GM23338 (cell line): Measurements from ENCODE around the gene PDE1A. TPM values are rescaled to one million over a fixed set of nuclear protein-coding genes. Genes with fewer than 3 reads are reported as not detected.

Experiments used
- ATAC-seq: fragments of 200-7000 bp; cut with Tn5 transposase; 3 replicates; pipeline ENCODE4 v1.9.1; 2020
- DNase-seq: peaks from one replicate; pipeline ENCODE4 v3.0.0-alpha.2; 2015; ENCODE audit warnings: low spot score
- H2AFZ ChIP-seq: fragments of 200-600 bp; sonication (generic); 2 replicates; pipeline ENCODE4 v1.8.0; 2016; ENCODE audit warnings: antibody characterized with exemption, mild to moderate bottlenecking, moderate library complexity
- H3F3A ChIP-seq: fragments of 200-600 bp; sonication (generic); replicated peaks from 2 replicates; pipeline ENCODE4 v1.8.0; 2017; ENCODE audit warnings: antibody characterized with exemption, mixed run types, low read depth
- H3K27ac ChIP-seq: fragments of 200-600 bp; sonication (generic); 2 replicates; pipeline ENCODE4 v1.6.1; 2016; ENCODE audit warnings: low read depth
- H3K27me3 ChIP-seq: fragments of 200-600 bp; sonication (generic); 2 replicates; pipeline ENCODE4 v1.8.0; 2016; ENCODE audit warnings: mild to moderate bottlenecking, mixed run types, moderate library complexity; ENCODE audit not compliant: insufficient read depth
- H3K36me3 ChIP-seq: fragments of 200-600 bp; sonication (generic); 2 replicates; pipeline ENCODE4 v1.8.0; 2016; ENCODE audit warnings: mild to moderate bottlenecking; ENCODE audit not compliant: insufficient read depth
- H3K4me1 ChIP-seq: fragments of 200-600 bp; sonication (generic); 2 replicates; pipeline ENCODE4 v1.8.0; 2016; ENCODE audit warnings: mild to moderate bottlenecking, moderate library complexity; ENCODE audit not compliant: insufficient read depth
- H3K4me2 ChIP-seq: fragments of 200-600 bp; sonication (generic); 2 replicates; pipeline ENCODE4 v1.7.1; 2017; ENCODE audit warnings: mixed run types
- H3K4me3 ChIP-seq: fragments of 200-600 bp; sonication (generic); 2 replicates; pipeline ENCODE4 v1.6.1; 2016; ENCODE audit warnings: mixed run types
- H3K79me2 ChIP-seq: fragments of 200-600 bp; sonication (generic); replicated peaks from 2 replicates; pipeline ENCODE4 v1.8.0; 2017; ENCODE audit warnings: mild to moderate bottlenecking; ENCODE audit not compliant: insufficient read depth
- H3K9me2 ChIP-seq: fragments of 200-600 bp; sonication (generic); 2 replicates; pipeline ENCODE4 v1.8.0; 2017; ENCODE audit not compliant: insufficient read depth
- H4K20me1 ChIP-seq: fragments of 200-600 bp; sonication (generic); replicated peaks from 2 replicates; pipeline ENCODE4 v1.8.0; 2017; ENCODE audit warnings: mild to moderate bottlenecking; ENCODE audit not compliant: insufficient read depth
- H3K27ac Mint-ChIP-seq: 2 replicates; pipeline ENCODE4 v1.8.0; 2020; ENCODE audit warnings: inconsistent platforms, mild to moderate bottlenecking, moderate library complexity, mixed read lengths
- H3K27me3 Mint-ChIP-seq: 3 replicates; pipeline ENCODE4 v1.8.0; 2022; ENCODE audit warnings: low read depth, mild to moderate bottlenecking, moderate library complexity, mixed read lengths, inconsistent platforms; ENCODE audit not compliant: insufficient read depth, poor library complexity
- H3K36me3 Mint-ChIP-seq: 3 replicates; pipeline ENCODE4 v1.8.0; 2021; ENCODE audit warnings: low read depth, mild to moderate bottlenecking, inconsistent platforms, moderate library complexity, mixed read lengths
- H3K4me1 Mint-ChIP-seq: 3 replicates; pipeline ENCODE4 v1.8.0; 2020; ENCODE audit warnings: mild to moderate bottlenecking, inconsistent platforms, mixed read lengths
- H3K4me3 Mint-ChIP-seq: 3 replicates; pipeline ENCODE4 v1.8.0; 2021; ENCODE audit warnings: moderate library complexity, mild to moderate bottlenecking, inconsistent platforms, mixed read lengths
- H3K9me3 Mint-ChIP-seq: 3 replicates; pipeline ENCODE4 v1.8.0; 2020; ENCODE audit warnings: moderate library complexity, mild to moderate bottlenecking, inconsistent platforms, mixed read lengths
- CREB1 ChIP-seq: fragments of 250-450 bp; sonication (Bioruptor Pico); IDR thresholded peaks from 2 replicates; pipeline ENCODE4 v1.5.0; 2020; ENCODE audit warnings: low read depth, mild to moderate bottlenecking, moderate library complexity
- EZH2 ChIP-seq: fragments of 200-600 bp; sonication (generic); IDR thresholded peaks from one replicate; pipeline ENCODE4 v1.8.0; 2017; ENCODE audit warnings: antibody characterized with exemption, mild to moderate bottlenecking, low read depth; ENCODE audit not compliant: unreplicated experiment
- EZH2phosphoT487 ChIP-seq: fragments of 200-600 bp; sonication (generic); IDR thresholded peaks from one replicate; pipeline ENCODE4 v1.8.1; 2018; ENCODE audit warnings: antibody characterized with exemption; ENCODE audit not compliant: unreplicated experiment
- JUNB ChIP-seq: IDR thresholded peaks from one replicate; pipeline ENCODE4 v1.6.1; 2016; ENCODE audit warnings: antibody characterized with exemption; ENCODE audit not compliant: unreplicated experiment
- NANOG ChIP-seq: IDR thresholded peaks from 2 replicates; pipeline ENCODE4 v1.6.1; 2016; ENCODE audit warnings: antibody characterized with exemption, borderline replicate concordance
- POLR2AphosphoS5 ChIP-seq: IDR thresholded peaks from 2 replicates; pipeline ENCODE4 v1.6.1; 2016; ENCODE audit warnings: antibody characterized with exemption, low read depth
- STAT1 ChIP-seq: IDR thresholded peaks from one replicate; pipeline ENCODE4 v1.6.1; 2016; ENCODE audit warnings: antibody characterized with exemption; ENCODE audit not compliant: unreplicated experiment
- ZNF114 ChIP-seq: fragments of 250-450 bp; sonication (Bioruptor Pico); IDR thresholded peaks from 2 replicates; pipeline ENCODE4 v1.5.0; 2020; ENCODE audit warnings: mild to moderate bottlenecking, moderate library complexity
- ZNF331 ChIP-seq: fragments of 250-450 bp; sonication (Bioruptor Pico); IDR thresholded peaks from 2 replicates; pipeline ENCODE4 v1.5.0; 2020; ENCODE audit warnings: low read depth, mild to moderate bottlenecking, moderate library complexity
- polyA plus RNA-seq: library from polyadenylated mRNA; unstranded; fragments of >200 nt; fragmentation: Nextera tagmentation; extraction: Ambion mirVana; gene quantifications from 2 replicates; pipeline ENCODE4 v1.2.1, GENCODE V29; 2016
- total RNA-seq: library from RNA; depleted of rRNA; stranded (reverse); fragments of >200 nt; shearing (Covaris generic); gene quantifications from 2 replicates; pipeline ENCODE4 v1.2.3, GENCODE V29; 2014
- TF ChIP-seq, protein P1 (sequence below): fragments of 250-450 bp; sonication (Bioruptor Pico); IDR thresholded peaks from 2 replicates; pipeline ENCODE4 v1.5.0; 2020; ENCODE audit warnings: mild to moderate bottlenecking, moderate library complexity
- TF ChIP-seq, protein P2 (sequence below): IDR thresholded peaks from one replicate; pipeline ENCODE4 v1.6.1; 2018; ENCODE audit warnings: antibody characterized with exemption; ENCODE audit not compliant: unreplicated experiment
- TF ChIP-seq, protein P3 (sequence below): IDR thresholded peaks from 2 replicates; pipeline ENCODE4 v1.6.1; 2016; ENCODE audit warnings: antibody characterized with exemption
- TF ChIP-seq, protein P4 (sequence below), 2 experiments: fragments of 200-600 bp in 1 of 2; sonication (generic) in 1 of 2; conservative IDR thresholded peaks; 2 replicates each; pipeline versions ENCODE4 v1.5.1 to v1.6.1; 2016 to 2017; ENCODE audit warnings: antibody characterized with exemption in 2 of 2, low read depth in 2 of 2, mild to moderate bottlenecking in 2 of 2, moderate library complexity in 1 of 2

Gene PDE1A
- total and polyA plus RNA-seq, 2 experiments from 2014 or later: 0.28 to 0.31 TPM

DNA sequence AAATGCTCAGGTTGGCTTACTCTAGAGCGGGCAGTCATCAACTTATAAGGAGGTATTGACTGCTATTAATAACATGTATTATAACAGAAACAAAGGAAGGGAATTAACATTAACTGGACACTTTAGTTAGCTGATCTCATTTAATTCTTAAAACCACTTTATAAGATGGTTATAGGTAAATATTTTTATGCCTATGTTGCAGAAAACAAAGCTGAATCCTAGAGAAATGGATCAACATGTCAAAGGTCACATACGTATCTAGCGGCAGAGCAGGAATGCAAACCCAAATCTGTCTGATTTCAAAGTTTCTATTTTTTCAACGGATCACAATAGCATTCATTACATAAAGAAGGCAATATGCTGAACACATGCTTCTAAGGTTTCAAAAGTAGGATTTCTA lies 200.0 kb downstream of the PDE1A start (continued):
- TF ChIP-seq ZNF331 (CRISPR knock-in tag) (no peak), NANOG (no peak), JUNB (no peak), STAT1 (no peak)
- TF ChIP-seq, protein P1, sequence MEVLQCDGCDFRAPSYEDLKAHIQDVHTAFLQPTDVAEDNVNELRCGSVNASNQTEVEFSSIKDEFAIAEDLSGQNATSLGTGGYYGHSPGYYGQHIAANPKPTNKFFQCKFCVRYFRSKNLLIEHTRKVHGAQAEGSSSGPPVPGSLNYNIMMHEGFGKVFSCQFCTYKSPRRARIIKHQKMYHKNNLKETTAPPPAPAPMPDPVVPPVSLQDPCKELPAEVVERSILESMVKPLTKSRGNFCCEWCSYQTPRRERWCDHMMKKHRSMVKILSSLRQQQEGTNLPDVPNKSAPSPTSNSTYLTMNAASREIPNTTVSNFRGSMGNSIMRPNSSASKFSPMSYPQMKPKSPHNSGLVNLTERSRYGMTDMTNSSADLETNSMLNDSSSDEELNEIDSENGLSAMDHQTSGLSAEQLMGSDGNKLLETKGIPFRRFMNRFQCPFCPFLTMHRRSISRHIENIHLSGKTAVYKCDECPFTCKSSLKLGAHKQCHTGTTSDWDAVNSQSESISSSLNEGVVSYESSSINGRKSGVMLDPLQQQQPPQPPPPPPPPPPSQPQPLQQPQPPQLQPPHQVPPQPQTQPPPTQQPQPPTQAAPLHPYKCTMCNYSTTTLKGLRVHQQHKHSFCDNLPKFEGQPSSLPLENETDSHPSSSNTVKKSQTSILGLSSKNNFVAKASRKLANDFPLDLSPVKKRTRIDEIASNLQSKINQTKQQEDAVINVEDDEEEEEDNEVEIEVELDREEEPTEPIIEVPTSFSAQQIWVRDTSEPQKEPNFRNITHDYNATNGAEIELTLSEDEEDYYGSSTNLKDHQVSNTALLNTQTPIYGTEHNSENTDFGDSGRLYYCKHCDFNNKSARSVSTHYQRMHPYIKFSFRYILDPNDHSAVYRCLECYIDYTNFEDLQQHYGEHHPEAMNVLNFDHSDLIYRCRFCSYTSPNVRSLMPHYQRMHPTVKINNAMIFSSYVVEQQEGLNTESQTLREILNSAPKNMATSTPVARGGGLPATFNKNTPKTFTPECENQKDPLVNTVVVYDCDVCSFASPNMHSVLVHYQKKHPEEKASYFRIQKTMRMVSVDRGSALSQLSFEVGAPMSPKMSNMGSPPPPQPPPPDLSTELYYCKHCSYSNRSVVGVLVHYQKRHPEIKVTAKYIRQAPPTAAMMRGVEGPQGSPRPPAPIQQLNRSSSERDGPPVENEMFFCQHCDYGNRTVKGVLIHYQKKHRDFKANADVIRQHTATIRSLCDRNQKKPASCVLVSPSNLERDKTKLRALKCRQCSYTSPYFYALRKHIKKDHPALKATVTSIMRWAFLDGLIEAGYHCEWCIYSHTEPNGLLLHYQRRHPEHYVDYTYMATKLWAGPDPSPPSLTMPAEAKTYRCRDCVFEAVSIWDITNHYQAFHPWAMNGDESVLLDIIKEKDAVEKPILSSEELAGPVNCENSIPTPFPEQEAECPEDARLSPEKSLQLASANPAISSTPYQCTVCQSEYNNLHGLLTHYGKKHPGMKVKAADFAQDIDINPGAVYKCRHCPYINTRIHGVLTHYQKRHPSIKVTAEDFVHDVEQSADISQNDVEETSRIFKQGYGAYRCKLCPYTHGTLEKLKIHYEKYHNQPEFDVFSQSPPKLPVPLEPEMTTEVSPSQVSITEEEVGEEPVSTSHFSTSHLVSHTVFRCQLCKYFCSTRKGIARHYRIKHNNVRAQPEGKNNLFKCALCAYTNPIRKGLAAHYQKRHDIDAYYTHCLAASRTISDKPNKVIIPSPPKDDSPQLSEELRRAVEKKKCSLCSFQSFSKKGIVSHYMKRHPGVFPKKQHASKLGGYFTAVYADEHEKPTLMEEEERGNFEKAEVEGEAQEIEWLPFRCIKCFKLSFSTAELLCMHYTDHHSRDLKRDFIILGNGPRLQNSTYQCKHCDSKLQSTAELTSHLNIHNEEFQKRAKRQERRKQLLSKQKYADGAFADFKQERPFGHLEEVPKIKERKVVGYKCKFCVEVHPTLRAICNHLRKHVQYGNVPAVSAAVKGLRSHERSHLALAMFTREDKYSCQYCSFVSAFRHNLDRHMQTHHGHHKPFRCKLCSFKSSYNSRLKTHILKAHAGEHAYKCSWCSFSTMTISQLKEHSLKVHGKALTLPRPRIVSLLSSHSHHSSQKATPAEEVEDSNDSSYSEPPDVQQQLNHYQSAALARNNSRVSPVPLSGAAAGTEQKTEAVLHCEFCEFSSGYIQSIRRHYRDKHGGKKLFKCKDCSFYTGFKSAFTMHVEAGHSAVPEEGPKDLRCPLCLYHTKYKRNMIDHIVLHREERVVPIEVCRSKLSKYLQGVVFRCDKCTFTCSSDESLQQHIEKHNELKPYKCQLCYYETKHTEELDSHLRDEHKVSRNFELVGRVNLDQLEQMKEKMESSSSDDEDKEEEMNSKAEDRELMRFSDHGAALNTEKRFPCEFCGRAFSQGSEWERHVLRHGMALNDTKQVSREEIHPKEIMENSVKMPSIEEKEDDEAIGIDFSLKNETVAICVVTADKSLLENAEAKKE: no peak

DNA sequence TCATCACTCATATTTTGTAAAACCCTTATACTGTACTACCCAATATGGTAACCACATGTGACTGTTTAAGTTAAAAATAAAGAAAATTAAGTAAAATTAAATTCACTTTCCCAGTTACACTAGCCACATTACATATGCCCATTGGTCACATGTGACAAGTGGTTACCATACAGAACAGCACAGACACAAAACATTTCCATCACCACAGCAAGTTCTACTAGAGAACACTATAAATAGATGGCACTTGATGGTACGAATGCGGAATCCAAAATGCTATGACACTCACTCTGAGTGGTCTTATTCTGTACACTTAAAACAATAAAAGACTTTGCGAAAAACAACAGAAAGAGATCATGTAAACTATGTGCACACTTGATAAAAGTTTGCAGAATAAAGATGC lies 202.2 kb downstream of the PDE1A start:
- no peaks in the 10 kb centered on the region for H3F3A ChIP-seq
- no peak for DNase-seq
- peaks cover 14% of the 10 kb centered on the region; the same call in 1 of the 2 replicates for H3K4me1 ChIP-seq
- H3K27me3 ChIP-seq: no peaks in the 10 kb centered on the region
- no peak for ATAC-seq
- Mint-ChIP-seq H3K36me3 (no peaks in the 10 kb centered on the region), H3K4me1 (peaks cover 9% of the 10 kb centered on the region), H3K4me3 (no peak overlapping the region), H3K27ac (no peak overlapping the region), H3K9me3 (no peaks in the 10 kb centered on the region), H3K27me3 (no peaks in the 10 kb centered on the region)
- no peak overlapping the region for H3K27ac ChIP-seq
- no peaks in the 10 kb centered on the region for H3K9me2 ChIP-seq
- no peak overlapping the region for H3K4me3 ChIP-seq
- no peak overlapping the region for H3K4me2 ChIP-seq
- no peak overlapping the region for H2AFZ ChIP-seq
- H3K79me2 ChIP-seq: no peaks in the 10 kb centered on the region
- no peaks in the 10 kb centered on the region for H4K20me1 ChIP-seq
- no peaks in the 10 kb centered on the region for H3K36me3 ChIP-seq
- TF ChIP-seq NANOG (no peak), STAT1 (no peak), POLR2AphosphoS5 (no peak), CREB1 (no peak), EZH2phosphoT487 (no peak), EZH2 (no peak), ZNF114 (CRISPR knock-in tag) (no peak)
- TF ChIP-seq, protein P2, sequence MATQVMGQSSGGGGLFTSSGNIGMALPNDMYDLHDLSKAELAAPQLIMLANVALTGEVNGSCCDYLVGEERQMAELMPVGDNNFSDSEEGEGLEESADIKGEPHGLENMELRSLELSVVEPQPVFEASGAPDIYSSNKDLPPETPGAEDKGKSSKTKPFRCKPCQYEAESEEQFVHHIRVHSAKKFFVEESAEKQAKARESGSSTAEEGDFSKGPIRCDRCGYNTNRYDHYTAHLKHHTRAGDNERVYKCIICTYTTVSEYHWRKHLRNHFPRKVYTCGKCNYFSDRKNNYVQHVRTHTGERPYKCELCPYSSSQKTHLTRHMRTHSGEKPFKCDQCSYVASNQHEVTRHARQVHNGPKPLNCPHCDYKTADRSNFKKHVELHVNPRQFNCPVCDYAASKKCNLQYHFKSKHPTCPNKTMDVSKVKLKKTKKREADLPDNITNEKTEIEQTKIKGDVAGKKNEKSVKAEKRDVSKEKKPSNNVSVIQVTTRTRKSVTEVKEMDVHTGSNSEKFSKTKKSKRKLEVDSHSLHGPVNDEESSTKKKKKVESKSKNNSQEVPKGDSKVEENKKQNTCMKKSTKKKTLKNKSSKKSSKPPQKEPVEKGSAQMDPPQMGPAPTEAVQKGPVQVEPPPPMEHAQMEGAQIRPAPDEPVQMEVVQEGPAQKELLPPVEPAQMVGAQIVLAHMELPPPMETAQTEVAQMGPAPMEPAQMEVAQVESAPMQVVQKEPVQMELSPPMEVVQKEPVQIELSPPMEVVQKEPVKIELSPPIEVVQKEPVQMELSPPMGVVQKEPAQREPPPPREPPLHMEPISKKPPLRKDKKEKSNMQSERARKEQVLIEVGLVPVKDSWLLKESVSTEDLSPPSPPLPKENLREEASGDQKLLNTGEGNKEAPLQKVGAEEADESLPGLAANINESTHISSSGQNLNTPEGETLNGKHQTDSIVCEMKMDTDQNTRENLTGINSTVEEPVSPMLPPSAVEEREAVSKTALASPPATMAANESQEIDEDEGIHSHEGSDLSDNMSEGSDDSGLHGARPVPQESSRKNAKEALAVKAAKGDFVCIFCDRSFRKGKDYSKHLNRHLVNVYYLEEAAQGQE: no peak
- TF ChIP-seq, protein P3, sequence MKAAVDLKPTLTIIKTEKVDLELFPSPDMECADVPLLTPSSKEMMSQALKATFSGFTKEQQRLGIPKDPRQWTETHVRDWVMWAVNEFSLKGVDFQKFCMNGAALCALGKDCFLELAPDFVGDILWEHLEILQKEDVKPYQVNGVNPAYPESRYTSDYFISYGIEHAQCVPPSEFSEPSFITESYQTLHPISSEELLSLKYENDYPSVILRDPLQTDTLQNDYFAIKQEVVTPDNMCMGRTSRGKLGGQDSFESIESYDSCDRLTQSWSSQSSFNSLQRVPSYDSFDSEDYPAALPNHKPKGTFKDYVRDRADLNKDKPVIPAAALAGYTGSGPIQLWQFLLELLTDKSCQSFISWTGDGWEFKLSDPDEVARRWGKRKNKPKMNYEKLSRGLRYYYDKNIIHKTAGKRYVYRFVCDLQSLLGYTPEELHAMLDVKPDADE: no peak
- TF ChIP-seq, protein P4, sequence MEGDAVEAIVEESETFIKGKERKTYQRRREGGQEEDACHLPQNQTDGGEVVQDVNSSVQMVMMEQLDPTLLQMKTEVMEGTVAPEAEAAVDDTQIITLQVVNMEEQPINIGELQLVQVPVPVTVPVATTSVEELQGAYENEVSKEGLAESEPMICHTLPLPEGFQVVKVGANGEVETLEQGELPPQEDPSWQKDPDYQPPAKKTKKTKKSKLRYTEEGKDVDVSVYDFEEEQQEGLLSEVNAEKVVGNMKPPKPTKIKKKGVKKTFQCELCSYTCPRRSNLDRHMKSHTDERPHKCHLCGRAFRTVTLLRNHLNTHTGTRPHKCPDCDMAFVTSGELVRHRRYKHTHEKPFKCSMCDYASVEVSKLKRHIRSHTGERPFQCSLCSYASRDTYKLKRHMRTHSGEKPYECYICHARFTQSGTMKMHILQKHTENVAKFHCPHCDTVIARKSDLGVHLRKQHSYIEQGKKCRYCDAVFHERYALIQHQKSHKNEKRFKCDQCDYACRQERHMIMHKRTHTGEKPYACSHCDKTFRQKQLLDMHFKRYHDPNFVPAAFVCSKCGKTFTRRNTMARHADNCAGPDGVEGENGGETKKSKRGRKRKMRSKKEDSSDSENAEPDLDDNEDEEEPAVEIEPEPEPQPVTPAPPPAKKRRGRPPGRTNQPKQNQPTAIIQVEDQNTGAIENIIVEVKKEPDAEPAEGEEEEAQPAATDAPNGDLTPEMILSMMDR (conservative IDR thresholded peaks at IDR 0.05; ENCODE audit: low read depth in 2 of 2): no peak
